Measurements from ENCODE around the gene FBXO30.

DNA sequence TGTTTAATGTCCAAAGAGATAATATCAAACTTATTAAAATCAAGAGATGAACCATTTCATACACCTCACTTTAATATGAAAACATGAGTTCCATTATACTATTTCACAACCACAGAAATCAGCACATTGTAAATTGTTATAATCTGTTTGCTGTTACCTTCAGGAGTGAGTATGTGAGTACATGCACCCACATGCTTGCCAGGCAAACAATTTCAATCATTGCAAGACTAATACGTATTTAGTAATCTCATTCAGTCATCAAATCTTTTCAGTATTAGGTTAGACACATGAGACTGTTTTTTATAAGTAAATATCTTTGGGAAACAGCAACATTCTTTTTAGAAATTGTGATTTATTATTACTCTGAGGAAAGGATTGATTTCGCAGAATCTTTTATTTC, 70.0 kb downstream of the FBXO30 start:
- TF ChIP-seq POLR2A (IDR thresholded peaks at IDR 0.05), result no peak
- TF ChIP-seq, protein P1, sequence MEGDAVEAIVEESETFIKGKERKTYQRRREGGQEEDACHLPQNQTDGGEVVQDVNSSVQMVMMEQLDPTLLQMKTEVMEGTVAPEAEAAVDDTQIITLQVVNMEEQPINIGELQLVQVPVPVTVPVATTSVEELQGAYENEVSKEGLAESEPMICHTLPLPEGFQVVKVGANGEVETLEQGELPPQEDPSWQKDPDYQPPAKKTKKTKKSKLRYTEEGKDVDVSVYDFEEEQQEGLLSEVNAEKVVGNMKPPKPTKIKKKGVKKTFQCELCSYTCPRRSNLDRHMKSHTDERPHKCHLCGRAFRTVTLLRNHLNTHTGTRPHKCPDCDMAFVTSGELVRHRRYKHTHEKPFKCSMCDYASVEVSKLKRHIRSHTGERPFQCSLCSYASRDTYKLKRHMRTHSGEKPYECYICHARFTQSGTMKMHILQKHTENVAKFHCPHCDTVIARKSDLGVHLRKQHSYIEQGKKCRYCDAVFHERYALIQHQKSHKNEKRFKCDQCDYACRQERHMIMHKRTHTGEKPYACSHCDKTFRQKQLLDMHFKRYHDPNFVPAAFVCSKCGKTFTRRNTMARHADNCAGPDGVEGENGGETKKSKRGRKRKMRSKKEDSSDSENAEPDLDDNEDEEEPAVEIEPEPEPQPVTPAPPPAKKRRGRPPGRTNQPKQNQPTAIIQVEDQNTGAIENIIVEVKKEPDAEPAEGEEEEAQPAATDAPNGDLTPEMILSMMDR (IDR thresholded peaks at IDR 0.05), result no peak

Measured in upper lobe of left lung (tissue), 4 donors.